Measurements from ENCODE around the gene FKBP1C.

Gene FKBP1C

GRCh38 chr6:63249875-63250482 is 38.7 kb downstream of the FKBP1C start:
- H3K4me1 ChIP-seq (ENCODE audit: low read length): no peaks in the 10 kb centered on the region

GRCh38 chr6:63259153-63259552 is 47.9 kb downstream of the FKBP1C start:
- no peak for DNase-seq
- TF ChIP-seq EZH2phosphoT487 (IDR thresholded peaks at IDR 0.05; ENCODE audit: low read length) (no peak), CTCF (IDR thresholded peaks at IDR 0.05; ENCODE audit: low read length) (no peak), EZH2 (optimal IDR thresholded peaks at IDR 0.05; ENCODE audit: low read depth, low read length) (no peak)
- Histone ChIP-seq H3K4me3 (ENCODE audit: low read length) (no peak overlapping the region), H3K4me1 (ENCODE audit: low read length) (no peaks in the 10 kb centered on the region), H3K9me3 (replicated peaks; ENCODE audit: insufficient read depth, low read length) (no peaks in the 10 kb centered on the region), H3K4me2 (ENCODE audit: low read depth, low read length) (no peak overlapping the region), H3K9me2 (replicated peaks; ENCODE audit: insufficient read depth, low read length) (no peaks in the 10 kb centered on the region), H3K27me3 (replicated peaks; ENCODE audit: insufficient read depth, low read length) (no peaks in the 10 kb centered on the region), H3K27ac (ENCODE audit: low read length) (no peak overlapping the region), H3F3A (ENCODE audit: insufficient read depth, low read length) (no peaks in the 10 kb centered on the region), H4K20me1 (ENCODE audit: insufficient read depth, low read length) (no peaks in the 10 kb centered on the region), H3K9ac (ENCODE audit: low read length) (no peak overlapping the region), H3K36me3 (replicated peaks; ENCODE audit: insufficient read depth, low read length) (no peaks in the 10 kb centered on the region), H3K79me2 (ENCODE audit: low read length) (no peaks in the 10 kb centered on the region), H2AFZ (ENCODE audit: low read length) (no peak overlapping the region)

More at GRCh38 chr6:63249875-63250482, 38.7 kb downstream of the FKBP1C start:
- Histone ChIP-seq H3K27ac (ENCODE audit: low read length) (no peak overlapping the region), H3K9me3 (replicated peaks; ENCODE audit: insufficient read depth, low read length) (no peaks in the 10 kb centered on the region), H3K9me2 (replicated peaks; ENCODE audit: insufficient read depth, low read length) (no peaks in the 10 kb centered on the region), H3K36me3 (replicated peaks; ENCODE audit: insufficient read depth, low read length) (no peaks in the 10 kb centered on the region), H3K79me2 (ENCODE audit: low read length) (no peaks in the 10 kb centered on the region), H2AFZ (ENCODE audit: low read length) (no peak overlapping the region), H3K9ac (ENCODE audit: low read length) (no peak overlapping the region), H3F3A (ENCODE audit: insufficient read depth, low read length) (no peaks in the 10 kb centered on the region), H3K27me3 (replicated peaks; ENCODE audit: insufficient read depth, low read length) (no peaks in the 10 kb centered on the region), H3K4me3 (ENCODE audit: low read length) (no peak overlapping the region), H3K4me2 (ENCODE audit: low read depth, low read length) (no peak overlapping the region), H4K20me1 (ENCODE audit: insufficient read depth, low read length) (no peaks in the 10 kb centered on the region)
- TF ChIP-seq CTCF (IDR thresholded peaks at IDR 0.05; ENCODE audit: low read length): no peak
- no peak for TF ChIP-seq EZH2phosphoT487 (IDR thresholded peaks at IDR 0.05; ENCODE audit: low read length)
- no peak for TF ChIP-seq EZH2 (optimal IDR thresholded peaks at IDR 0.05; ENCODE audit: low read depth, low read length)
- no peak for DNase-seq

GRCh38 chr6:63261820-63262219 is 50.6 kb downstream of the FKBP1C start:
- Histone ChIP-seq H3K27ac (ENCODE audit: low read length) (no peak overlapping the region), H3K9me3 (replicated peaks; ENCODE audit: insufficient read depth, low read length) (no peaks in the 10 kb centered on the region), H3K4me1 (ENCODE audit: low read length) (no peaks in the 10 kb centered on the region), H3K36me3 (replicated peaks; ENCODE audit: insufficient read depth, low read length) (no peaks in the 10 kb centered on the region), H3K4me3 (ENCODE audit: low read length) (no peak overlapping the region), H3K27me3 (replicated peaks; ENCODE audit: insufficient read depth, low read length) (no peaks in the 10 kb centered on the region), H3K9ac (ENCODE audit: low read length) (no peak overlapping the region), H4K20me1 (ENCODE audit: insufficient read depth, low read length) (no peaks in the 10 kb centered on the region), H3K9me2 (replicated peaks; ENCODE audit: insufficient read depth, low read length) (no peaks in the 10 kb centered on the region), H3K79me2 (ENCODE audit: low read length) (no peaks in the 10 kb centered on the region), H2AFZ (ENCODE audit: low read length) (no peak overlapping the region), H3K4me2 (ENCODE audit: low read depth, low read length) (no peak overlapping the region), H3F3A (ENCODE audit: insufficient read depth, low read length) (no peaks in the 10 kb centered on the region)
- no peak for DNase-seq
- no peak for TF ChIP-seq CTCF (IDR thresholded peaks at IDR 0.05; ENCODE audit: low read length)
- no peak for TF ChIP-seq EZH2 (optimal IDR thresholded peaks at IDR 0.05; ENCODE audit: low read depth, low read length)
- no peak for TF ChIP-seq EZH2phosphoT487 (IDR thresholded peaks at IDR 0.05; ENCODE audit: low read length)

Data from MM.1S (cell line).